Measurements from ENCODE around the gene DLG4. TPM values are rescaled to one million over a fixed set of nuclear protein-coding genes. Genes with fewer than 3 reads are reported as not detected.

Gene DLG4
- polyA plus RNA-seq = 16.7 TPM
- long read RNA-seq, donor 1, partial matches to known transcripts = 170 of 174 reads
- long read RNA-seq, donor 1, other reads (novel, unspliced or antisense) = 0 of 174 reads
- long read RNA-seq, donor 2, partial matches to known transcripts = 0 of 1 reads
- long read RNA-seq, donor 2, other reads (novel, unspliced or antisense) = 0 of 1 reads
- long read RNA-seq, donor 3 = 0 reads
- long read RNA-seq, donor 4, partial matches to known transcripts = 0 of 1 reads
- long read RNA-seq, donor 4, other reads (novel, unspliced or antisense) = 0 of 1 reads
- long read RNA-seq, donor 5, partial matches to known transcripts = 0 of 4 reads
- long read RNA-seq, donor 5, other reads (novel, unspliced or antisense) = 0 of 4 reads
- long read RNA-seq, donor 6, partial matches to known transcripts = 0 of 1 reads
- long read RNA-seq, donor 6, other reads (novel, unspliced or antisense) = 0 of 1 reads
- long read RNA-seq, donor 7, partial matches to known transcripts = 72 of 88 reads
- long read RNA-seq, donor 7, other reads (novel, unspliced or antisense) = 16 of 88 reads
- long read RNA-seq, donor 8, partial matches to known transcripts = 169 of 237 reads
- long read RNA-seq, donor 8, other reads (novel, unspliced or antisense) = 66 of 237 reads
- long read RNA-seq, donor 9, partial matches to known transcripts = 83 of 112 reads
- long read RNA-seq, donor 9, other reads (novel, unspliced or antisense) = 25 of 112 reads
- long read RNA-seq, donor 10, partial matches to known transcripts = 0 of 3 reads
- long read RNA-seq, donor 10, other reads (novel, unspliced or antisense) = 0 of 3 reads
- long read RNA-seq, donor 11, partial matches to known transcripts = 0 of 1 reads
- long read RNA-seq, donor 11, other reads (novel, unspliced or antisense) = 0 of 1 reads

DNA sequence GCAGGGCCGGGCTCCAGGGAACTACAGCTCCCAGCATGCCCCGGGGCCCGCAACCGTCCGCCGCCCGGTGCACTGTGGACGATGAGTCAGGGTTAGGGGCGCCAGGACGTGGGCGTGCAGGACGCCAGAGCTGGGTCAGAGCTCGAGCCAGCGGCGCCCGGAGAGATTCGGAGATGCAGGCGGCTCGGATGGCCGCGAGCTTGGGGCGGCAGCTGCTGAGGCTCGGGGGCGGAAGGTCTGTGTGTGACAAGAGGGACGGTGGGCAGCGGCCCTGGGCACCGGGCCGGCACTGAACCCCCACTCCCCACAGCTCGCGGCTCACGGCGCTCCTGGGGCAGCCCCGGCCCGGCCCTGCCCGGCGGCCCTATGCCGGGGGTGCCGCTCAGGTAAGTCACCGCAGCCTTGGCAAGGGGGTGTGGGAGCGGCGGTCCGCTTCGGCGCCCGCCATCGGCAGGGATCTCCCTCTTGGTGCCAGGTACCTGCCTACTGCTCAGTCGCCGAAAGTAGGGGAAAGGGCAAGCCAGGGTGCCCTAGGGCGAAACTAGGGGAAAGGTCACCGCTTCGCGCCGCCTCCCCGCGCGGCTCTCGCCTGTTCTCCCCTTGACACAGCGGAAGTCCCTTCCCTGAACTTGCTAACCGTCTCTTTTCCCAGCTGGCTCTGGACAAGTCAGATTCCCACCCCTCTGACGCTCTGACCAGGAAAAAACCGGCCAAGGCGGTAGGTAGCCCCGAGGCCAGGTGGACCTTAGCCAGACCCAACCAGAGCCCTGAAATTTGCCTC, at the start of gene DLG4, which contains the start of gene ACADVL:
Gene DLG4, minus strand, starts transcription at position 25 of the 781 bp plus-strand sequence.
Gene ACADVL, plus strand, starts transcription at position 127 of the 781 bp plus-strand sequence. Its CDS starts 47 bp downstream, at position 174.
- peak within 1 kb of the TSS; percentile 85 for H3K4me3 ChIP-seq (ENCODE audit: low read length)
- no peaks in the 10 kb centered on the region for H3K9me3 ChIP-seq (ENCODE audit: control insufficient read depth, low read depth, low read length)
- H3K27ac ChIP-seq (ENCODE audit: low read length) = peak within 1 kb of the TSS; percentile 90
- H3K4me1 ChIP-seq (ENCODE audit: control insufficient read depth, insufficient read depth, low read length) = peaks cover 31% of the 10 kb centered on the region
- peak; percentile 86 to 90 for DNase-seq
- H3K36me3 ChIP-seq (ENCODE audit: control insufficient read depth, insufficient read depth, low read length) = peaks cover 40% of the 10 kb centered on the region
- no CpG with 5 or more reads among the region's 63 CpGs for whole genome bisulfite sequencing (ENCODE audit: insufficient coverage, low lambda C conversion rate)
- peaks cover 24% of the 10 kb centered on the region for H3K27me3 ChIP-seq (ENCODE audit: control insufficient read depth, insufficient read depth, low read length)

DNA sequence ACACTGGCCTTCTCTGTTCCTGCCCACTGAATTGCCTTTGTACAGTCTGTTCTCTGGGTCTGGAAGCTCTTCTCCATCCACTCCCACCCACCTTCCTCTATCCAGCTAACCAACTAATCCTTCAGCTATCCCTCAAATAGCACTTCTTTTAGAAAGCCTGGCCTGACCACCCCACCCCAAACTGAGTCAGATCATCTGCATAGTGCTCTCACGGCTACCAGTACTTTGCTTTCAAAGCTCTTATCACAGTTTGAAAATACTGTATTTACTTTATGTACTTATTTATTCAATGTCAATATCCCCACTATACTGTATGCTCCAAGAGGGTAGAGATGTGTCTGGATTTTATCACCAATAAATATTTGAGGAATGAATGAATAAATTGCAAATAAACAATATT, 47.1 kb upstream of the DLG4 start:
- no peak overlapping the region for H3K4me3 ChIP-seq (ENCODE audit: low read length)
- H3K27ac ChIP-seq (ENCODE audit: low read length) = no peak overlapping the region
- 20% methylated on average over 1 of the region's 1 CpG for WGBS (ENCODE audit: insufficient coverage, low lambda C conversion rate)
- DNase-seq = no peak
- H3K36me3 ChIP-seq (ENCODE audit: control insufficient read depth, insufficient read depth, low read length) = no peaks in the 10 kb centered on the region
- no peaks in the 10 kb centered on the region for H3K9me3 ChIP-seq (ENCODE audit: control insufficient read depth, low read depth, low read length)
- H3K4me1 ChIP-seq (ENCODE audit: control insufficient read depth, insufficient read depth, low read length) = peaks cover 15% of the 10 kb centered on the region
- peaks cover 20% of the 10 kb centered on the region for H3K27me3 ChIP-seq (ENCODE audit: control insufficient read depth, insufficient read depth, low read length)

DNA sequence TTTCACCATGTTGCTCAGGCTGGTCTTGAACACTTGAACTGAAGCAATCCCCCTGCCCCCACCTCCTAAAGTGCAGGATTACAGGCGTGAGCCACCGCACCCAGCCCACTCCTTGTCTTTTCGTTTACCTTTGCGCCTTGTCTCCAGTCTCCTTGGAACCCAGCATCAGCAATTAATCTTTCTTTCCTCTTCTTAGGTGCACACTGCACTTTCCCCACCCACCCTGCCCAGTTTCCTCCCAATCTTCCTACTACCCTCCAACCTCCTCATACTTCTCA, 44.1 kb upstream of the DLG4 start:
- Histone ChIP-seq H3K4me3 (ENCODE audit: low read length) (peak overlapping the region; percentile 99), H3K27ac (ENCODE audit: low read length) (peak overlapping the region; percentile 97), H3K27me3 (ENCODE audit: control insufficient read depth, insufficient read depth, low read length) (peaks cover 28% of the 10 kb centered on the region), H3K4me1 (ENCODE audit: control insufficient read depth, insufficient read depth, low read length) (peaks cover 24% of the 10 kb centered on the region), H3K9me3 (ENCODE audit: control insufficient read depth, low read depth, low read length) (no peaks in the 10 kb centered on the region), H3K36me3 (ENCODE audit: control insufficient read depth, insufficient read depth, low read length) (peaks cover 13% of the 10 kb centered on the region)
- DNase-seq = peak; percentile 27 to 74
- WGBS (ENCODE audit: insufficient coverage, low lambda C conversion rate) = 0% methylated on average over 1 of the region's 4 CpGs

DNA sequence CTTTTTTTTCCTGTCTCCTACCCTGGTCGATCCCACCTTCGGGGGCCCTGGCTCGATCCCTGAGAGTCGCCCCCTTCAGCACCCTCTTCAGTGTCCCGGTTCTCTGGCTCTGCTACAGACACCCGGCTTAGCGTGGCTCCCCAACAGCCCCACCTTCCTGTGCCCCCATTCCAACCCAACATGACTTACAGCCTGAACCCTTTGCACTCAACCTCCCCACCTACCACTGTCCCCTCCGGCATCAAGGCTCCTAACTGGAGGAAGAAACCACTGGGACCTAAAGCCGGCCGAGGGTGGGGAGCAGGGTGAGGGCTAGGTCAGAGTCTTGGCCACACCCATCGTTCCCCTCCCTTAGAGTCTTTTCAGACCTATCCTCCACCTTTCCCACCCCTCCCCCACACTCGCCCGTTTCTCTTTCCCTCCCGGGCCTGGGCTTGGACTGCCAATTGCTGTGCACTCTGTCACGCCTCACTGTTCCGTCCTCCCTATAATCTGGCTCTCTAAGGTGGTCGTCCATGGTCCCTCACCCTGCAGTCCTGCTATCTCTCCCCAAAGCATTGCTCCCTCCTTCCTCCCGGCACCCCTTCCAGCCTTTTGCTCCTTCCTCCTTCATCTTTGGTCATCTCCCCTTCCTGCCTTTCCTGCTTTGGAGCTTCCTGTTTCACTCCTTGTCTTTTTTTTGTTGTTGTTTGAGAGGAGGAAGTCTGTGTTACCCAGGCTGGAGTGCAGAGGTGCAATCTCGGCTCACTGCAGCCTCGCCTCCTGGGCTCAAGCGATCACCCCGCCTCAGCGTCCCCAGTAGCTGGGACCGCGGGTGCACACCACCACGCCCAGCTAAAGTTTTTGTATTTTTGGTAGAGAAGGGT, 43.5 kb upstream of the DLG4 start:
- Histone ChIP-seq H3K4me1 (ENCODE audit: control insufficient read depth, insufficient read depth, low read length) (peaks cover 29% of the 10 kb centered on the region), H3K27ac (ENCODE audit: low read length) (peak overlapping the region; percentile 97), H3K4me3 (ENCODE audit: low read length) (peak overlapping the region; percentile 99), H3K36me3 (ENCODE audit: control insufficient read depth, insufficient read depth, low read length) (peaks cover 13% of the 10 kb centered on the region), H3K9me3 (ENCODE audit: control insufficient read depth, low read depth, low read length) (no peaks in the 10 kb centered on the region), H3K27me3 (ENCODE audit: control insufficient read depth, insufficient read depth, low read length) (peaks cover 28% of the 10 kb centered on the region)
- DNase-seq = peak; percentile 84 to 93
- 0% methylated on average over 2 of the region's 26 CpGs for WGBS (ENCODE audit: insufficient coverage, low lambda C conversion rate)

DNA sequence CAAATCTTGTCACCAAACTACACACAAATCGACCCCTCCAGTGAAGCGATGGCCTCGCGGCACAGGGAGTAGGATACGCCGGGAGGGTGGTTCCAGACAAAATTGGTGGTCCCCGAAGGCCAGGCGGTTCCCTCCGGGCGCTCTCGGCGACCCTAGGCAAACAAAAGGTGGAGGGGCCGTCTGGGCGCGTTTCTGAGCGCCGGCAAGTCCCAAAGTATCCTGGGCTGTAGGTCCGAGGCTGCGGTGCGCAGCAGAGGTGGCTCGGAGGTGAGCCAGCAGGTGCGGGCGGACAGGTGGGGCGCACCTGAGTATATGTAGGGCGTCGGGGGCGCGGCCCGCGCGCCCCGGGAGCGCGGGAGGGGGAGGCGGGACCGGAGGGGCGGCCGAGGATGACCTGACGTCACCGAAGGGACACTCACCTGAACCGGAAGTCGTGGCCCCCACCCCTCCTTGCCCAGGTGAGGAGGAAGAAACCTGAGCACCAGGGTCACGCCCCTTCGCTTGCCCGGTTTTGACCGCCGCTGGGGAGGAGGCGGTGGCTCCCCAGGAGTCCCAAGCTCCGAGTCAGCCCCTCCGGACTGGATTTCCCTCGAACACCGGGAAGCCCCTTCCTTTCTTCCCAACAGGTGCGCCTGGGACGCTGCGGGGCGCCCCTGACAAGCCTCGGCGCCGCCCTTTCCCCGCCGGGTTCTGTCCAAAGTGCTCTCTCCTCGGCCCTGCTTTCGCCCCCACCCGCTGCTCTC, 42.7 kb upstream of the DLG4 start, which contains the start of gene CLDN7:
Gene CLDN7, minus strand, starts transcription at position 287 of the 743 bp plus-strand sequence. CDS start 435 bp downstream, outside the sequence.
- no CpG with 5 or more reads among the region's 64 CpGs for WGBS (ENCODE audit: insufficient coverage, low lambda C conversion rate)
- Histone ChIP-seq H3K27me3 (ENCODE audit: control insufficient read depth, insufficient read depth, low read length) (peaks cover 28% of the 10 kb centered on the region), H3K4me3 (ENCODE audit: low read length) (peak within 1 kb of the TSS; percentile 99), H3K9me3 (ENCODE audit: control insufficient read depth, low read depth, low read length) (no peaks in the 10 kb centered on the region), H3K4me1 (ENCODE audit: control insufficient read depth, insufficient read depth, low read length) (peaks cover 37% of the 10 kb centered on the region), H3K27ac (ENCODE audit: low read length) (peak within 1 kb of the TSS; percentile 98), H3K36me3 (ENCODE audit: control insufficient read depth, insufficient read depth, low read length) (peaks cover 18% of the 10 kb centered on the region)
- peak; percentile 95 to 98 for DNase-seq

DNA sequence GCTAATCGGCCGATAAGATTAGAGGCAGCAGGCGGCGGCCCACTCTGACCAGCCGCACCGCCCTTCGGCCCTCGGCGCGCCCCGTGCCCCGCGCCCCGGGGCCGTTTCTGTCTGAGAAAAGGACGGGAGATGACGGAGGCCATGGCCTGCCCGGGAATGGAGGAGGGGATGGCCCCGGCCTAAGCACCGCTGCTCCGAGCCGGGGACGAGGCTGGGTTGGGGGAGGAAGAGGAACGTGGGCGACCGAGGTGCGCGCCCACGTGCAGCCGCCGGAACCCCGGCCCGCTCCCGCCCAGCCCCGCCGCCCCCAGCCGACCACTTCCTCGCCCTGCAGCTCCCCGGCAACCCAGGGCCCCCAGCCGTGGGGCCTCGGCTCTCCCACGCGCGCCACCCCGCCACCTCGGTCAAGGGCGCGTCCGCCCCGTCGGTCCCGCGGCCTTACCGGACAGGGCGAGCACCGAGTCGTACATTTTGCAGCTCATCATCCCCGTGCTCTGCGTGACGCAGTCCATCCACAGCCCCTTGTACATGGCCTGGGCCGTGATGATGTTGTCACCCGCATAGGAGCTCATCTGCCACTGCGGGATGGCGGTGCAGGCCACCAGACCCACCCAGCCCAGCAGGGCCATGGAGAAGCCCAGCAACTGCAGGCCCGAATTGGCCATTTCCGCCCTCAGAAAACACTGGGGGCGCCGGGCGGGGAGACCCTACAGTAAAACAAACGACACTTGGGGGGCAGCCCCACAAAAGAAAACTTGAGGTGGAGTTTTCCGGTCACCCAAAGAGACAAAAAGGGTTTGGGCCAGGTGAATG, 41.9 kb upstream of the DLG4 start:
- Histone ChIP-seq H3K36me3 (ENCODE audit: control insufficient read depth, insufficient read depth, low read length) (peaks cover 25% of the 10 kb centered on the region), H3K9me3 (ENCODE audit: control insufficient read depth, low read depth, low read length) (no peaks in the 10 kb centered on the region), H3K27ac (ENCODE audit: low read length) (peak overlapping the region; percentile 98), H3K27me3 (ENCODE audit: control insufficient read depth, insufficient read depth, low read length) (peaks cover 28% of the 10 kb centered on the region), H3K4me3 (ENCODE audit: low read length) (peak overlapping the region; percentile 99), H3K4me1 (ENCODE audit: control insufficient read depth, insufficient read depth, low read length) (peaks cover 44% of the 10 kb centered on the region)
- WGBS (ENCODE audit: insufficient coverage, low lambda C conversion rate) = no CpG with 5 or more reads among the region's 71 CpGs
- DNase-seq = peak in 1 of 2 donors; percentile 51

DNA sequence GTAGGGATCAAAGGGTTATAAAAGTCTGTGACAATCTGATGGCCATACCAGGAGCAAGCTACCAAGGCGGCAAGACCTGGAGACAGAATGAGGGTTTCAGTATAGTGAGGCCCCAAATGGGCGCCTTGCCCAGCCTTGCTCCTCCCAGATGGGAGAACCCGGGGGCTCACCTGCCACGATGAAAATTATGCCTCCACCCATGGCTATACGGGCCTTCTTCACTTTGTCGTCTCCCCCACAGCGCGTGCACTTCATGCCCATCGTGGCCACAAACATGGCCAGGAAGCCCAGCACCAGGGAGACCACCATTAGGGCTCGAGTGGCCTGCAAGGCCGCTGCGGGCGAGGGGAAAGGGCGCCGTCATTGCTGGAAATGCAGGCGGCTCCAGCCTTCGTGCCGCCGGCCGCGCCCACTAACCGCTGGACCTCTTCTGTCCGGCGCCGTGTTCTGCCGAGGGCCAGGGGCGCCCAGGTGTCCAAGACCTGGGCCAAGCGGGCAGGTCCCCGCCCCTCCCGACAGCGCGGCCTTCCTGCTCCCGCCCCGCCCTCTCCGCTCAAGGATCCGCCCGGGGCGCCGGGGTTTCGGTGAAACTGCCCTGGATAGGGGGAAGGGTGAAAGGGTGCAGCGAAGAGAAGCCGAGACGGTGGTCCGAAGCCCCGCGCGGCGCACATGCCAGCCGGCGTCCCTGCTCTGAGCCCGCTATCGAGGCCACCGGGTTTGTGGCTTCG, 41.2 kb upstream of the DLG4 start:
- Histone ChIP-seq H3K27me3 (ENCODE audit: control insufficient read depth, insufficient read depth, low read length) (peaks cover 28% of the 10 kb centered on the region), H3K4me1 (ENCODE audit: control insufficient read depth, insufficient read depth, low read length) (peaks cover 44% of the 10 kb centered on the region), H3K27ac (ENCODE audit: low read length) (peak overlapping the region; percentile 98), H3K4me3 (ENCODE audit: low read length) (peak overlapping the region; percentile 99), H3K9me3 (ENCODE audit: control insufficient read depth, low read depth, low read length) (no peaks in the 10 kb centered on the region), H3K36me3 (ENCODE audit: control insufficient read depth, insufficient read depth, low read length) (peaks cover 32% of the 10 kb centered on the region)
- peak; percentile 75 to 84 for DNase-seq
- no CpG with 5 or more reads among the region's 54 CpGs for WGBS (ENCODE audit: insufficient coverage, low lambda C conversion rate)

DNA sequence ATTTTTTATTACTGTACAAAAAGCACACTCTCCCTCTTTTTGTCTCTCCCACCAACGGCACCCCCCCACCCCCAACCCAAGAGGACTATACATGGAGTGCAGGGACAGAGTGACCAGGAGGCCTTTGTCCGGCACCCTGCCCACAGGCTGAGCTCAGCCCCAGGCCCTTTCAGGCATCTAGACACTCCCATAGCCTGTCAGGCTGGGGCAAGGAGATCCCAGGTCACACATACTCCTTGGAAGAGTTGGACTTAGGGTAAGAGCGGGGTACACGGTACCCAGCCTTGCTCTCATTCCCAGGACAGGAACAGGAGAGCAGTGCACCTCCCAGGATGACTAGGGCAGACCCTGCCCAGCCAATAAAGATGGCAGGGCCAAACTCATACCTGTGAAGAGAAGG, 40.5 kb upstream of the DLG4 start:
- no peaks in the 10 kb centered on the region for H3K9me3 ChIP-seq (ENCODE audit: control insufficient read depth, low read depth, low read length)
- peaks cover 36% of the 10 kb centered on the region for H3K36me3 ChIP-seq (ENCODE audit: control insufficient read depth, insufficient read depth, low read length)
- H3K27me3 ChIP-seq (ENCODE audit: control insufficient read depth, insufficient read depth, low read length) = peaks cover 28% of the 10 kb centered on the region
- DNase-seq = peak in 1 of 2 donors; percentile 38
- H3K4me3 ChIP-seq (ENCODE audit: low read length) = peak overlapping the region; percentile 99
- peak overlapping the region; percentile 98 for H3K27ac ChIP-seq (ENCODE audit: low read length)
- WGBS (ENCODE audit: insufficient coverage, low lambda C conversion rate) = no CpG with 5 or more reads among the region's 4 CpGs
- peaks cover 44% of the 10 kb centered on the region for H3K4me1 ChIP-seq (ENCODE audit: control insufficient read depth, insufficient read depth, low read length)

Measured in large intestine (tissue), 12 donors.